ENCODE results near the gene ASPSCR1.

DNA sequence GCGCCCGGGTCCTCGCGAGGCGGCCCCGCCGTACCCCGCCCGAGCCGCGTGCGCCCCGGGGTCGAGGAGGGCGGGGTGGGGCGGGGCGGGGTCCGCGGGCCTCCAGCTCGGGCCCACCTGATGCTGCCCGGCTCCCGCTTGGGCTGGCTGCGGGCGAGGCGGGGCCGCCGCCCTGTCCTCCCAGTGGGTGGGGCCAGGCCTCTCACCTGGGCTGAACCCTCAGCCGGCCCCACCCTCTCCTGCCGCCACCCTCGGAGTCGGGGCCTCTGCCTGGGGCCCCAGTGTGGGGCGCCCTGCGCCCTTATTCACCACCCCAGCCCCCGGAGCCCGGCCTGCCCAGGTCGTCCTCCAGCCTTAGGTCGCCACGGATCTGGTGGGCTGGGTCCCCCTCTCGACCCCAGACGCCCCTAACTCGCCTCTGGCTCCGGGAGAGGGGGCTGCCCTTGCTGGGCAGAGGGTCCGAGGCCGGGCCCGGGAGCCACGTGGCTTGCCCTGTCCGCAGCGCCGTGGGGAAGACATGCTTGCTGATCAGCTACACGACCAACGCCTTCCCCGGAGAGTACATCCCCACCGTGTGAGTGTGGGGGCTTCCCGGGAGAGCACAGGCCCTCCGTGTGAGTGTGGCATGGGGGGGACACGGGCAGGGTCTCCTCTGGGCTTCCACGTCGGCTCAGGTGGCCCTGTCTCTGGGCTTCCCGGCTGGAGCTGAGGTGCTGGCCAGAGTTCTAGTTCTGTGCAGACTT is 54.6 kb downstream of the ASPSCR1 start:
- TF ChIP-seq, protein P1, sequence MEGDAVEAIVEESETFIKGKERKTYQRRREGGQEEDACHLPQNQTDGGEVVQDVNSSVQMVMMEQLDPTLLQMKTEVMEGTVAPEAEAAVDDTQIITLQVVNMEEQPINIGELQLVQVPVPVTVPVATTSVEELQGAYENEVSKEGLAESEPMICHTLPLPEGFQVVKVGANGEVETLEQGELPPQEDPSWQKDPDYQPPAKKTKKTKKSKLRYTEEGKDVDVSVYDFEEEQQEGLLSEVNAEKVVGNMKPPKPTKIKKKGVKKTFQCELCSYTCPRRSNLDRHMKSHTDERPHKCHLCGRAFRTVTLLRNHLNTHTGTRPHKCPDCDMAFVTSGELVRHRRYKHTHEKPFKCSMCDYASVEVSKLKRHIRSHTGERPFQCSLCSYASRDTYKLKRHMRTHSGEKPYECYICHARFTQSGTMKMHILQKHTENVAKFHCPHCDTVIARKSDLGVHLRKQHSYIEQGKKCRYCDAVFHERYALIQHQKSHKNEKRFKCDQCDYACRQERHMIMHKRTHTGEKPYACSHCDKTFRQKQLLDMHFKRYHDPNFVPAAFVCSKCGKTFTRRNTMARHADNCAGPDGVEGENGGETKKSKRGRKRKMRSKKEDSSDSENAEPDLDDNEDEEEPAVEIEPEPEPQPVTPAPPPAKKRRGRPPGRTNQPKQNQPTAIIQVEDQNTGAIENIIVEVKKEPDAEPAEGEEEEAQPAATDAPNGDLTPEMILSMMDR (IDR thresholded peaks at IDR 0.05), result no peak
- TF ChIP-seq EZH2 (IDR thresholded peaks at IDR 0.05) (no peak), EZH2phosphoT487 (IDR thresholded peaks at IDR 0.05) (no peak)
